HCT116 (cell line): ENCODE measurements around the gene VAV1. TPM values are rescaled to one million over a fixed set of nuclear protein-coding genes. Genes with fewer than 3 reads are reported as not detected.

Experiments used
- ATAC-seq: fragments of 200-7000 bp; cut with Tn5 transposase; 2 replicates; pipeline ENCODE4 v1.9.1; 2020; ENCODE audit warnings: mild to moderate bottlenecking, moderate library complexity
- BruUV-seq: library from RNA; stranded (reverse); fragments of 400-500 nt; replicated peaks from 2 replicates; lab custom pipeline; 2021; lab: Mats Ljungman, UMichigan
- CTCF ChIA-PET: fragments of 300-600 bp; sonication (Branson Sonifier 250); formaldehyde crosslinking; loops from one replicate; lab custom pipeline; 2021; ENCODE audit warnings: antibody characterized with exemption; lab: Charles Lee
- POLR2A ChIA-PET: fragments of 300-600, 350-600 bp; sonication (Branson Sonifier 250); formaldehyde crosslinking; loops from one replicate; lab custom pipeline; 2021; ENCODE audit warnings: antibody characterized with exemption; lab: Charles Lee
- RAD21 ChIA-PET, 2 experiments: fragments of 300-600 bp; sonication (Branson Sonifier 250); formaldehyde crosslinking; loops; one replicate each; lab custom pipeline; 2023; ENCODE audit warnings: low total read pairs in 2 of 2; ENCODE audit not compliant: uncharacterized antibody in 2 of 2, unreplicated experiment in 2 of 2, low non-redundant PET in 1 of 2; lab: Charles Lee
- DNase-seq: peaks from one replicate; pipeline ENCODE4 v3.0.0-alpha.2; 2010; ENCODE audit warnings: low read depth, low spot score
- H2AFZ ChIP-seq: fragments of 200-600 bp; shearing (Covaris generic), sonication (generic); 2 replicates; pipeline ENCODE4 v1.6.1; 2017; ENCODE audit warnings: low read depth, mixed run types, mixed read lengths, antibody characterized with exemption, low read length; ENCODE audit not compliant: poor library complexity, severe bottlenecking
- H3K27ac ChIP-seq: 2 replicates; pipeline ENCODE4 v1.5.1; 2012; ENCODE audit warnings: low read depth, low read length
- H3K27me3 ChIP-seq: fragments of 200-600 bp; sonication (generic); 2 replicates; pipeline ENCODE4 v1.6.1; 2016; ENCODE audit warnings: mixed run types, low read length, mixed read lengths; ENCODE audit not compliant: insufficient read depth
- H3K36me3 ChIP-seq, 2 experiments: fragments of 200-500 bp in 1 of 2; fragments of 200-600 bp in 1 of 2; sonication (Bioruptor generic) in 1 of 2; sonication (generic) in 1 of 2; 2 replicates each; pipeline versions ENCODE4 v1.5.1 to v1.6.1; 2014 to 2016; ENCODE audit warnings: low read length in 2 of 2, inconsistent platforms in 1 of 2, mixed read lengths in 1 of 2, mixed run types in 1 of 2; ENCODE audit not compliant: insufficient read depth in 2 of 2, control insufficient read depth in 1 of 2
- H3K4me1 ChIP-seq, 2 experiments: fragments of 200-600 bp in 1 of 2; sonication (generic) in 1 of 2; 2 replicates each; pipeline versions ENCODE4 v1.5.1 to v1.6.1; 2012 to 2017; ENCODE audit warnings: low read length in 2 of 2, inconsistent platforms in 1 of 2, mild to moderate bottlenecking in 1 of 2, mixed read lengths in 1 of 2, mixed run types in 1 of 2, moderate library complexity in 1 of 2; ENCODE audit not compliant: insufficient read depth in 2 of 2, control insufficient read depth in 1 of 2
- H3K4me2 ChIP-seq: fragments of 200-600 bp; sonication (generic); 2 replicates; pipeline ENCODE4 v1.6.1; 2017; ENCODE audit warnings: mixed run types, low read length, mixed read lengths
- H3K4me3 ChIP-seq, 2 experiments: fragments of 200-600 bp in 1 of 2; sonication (generic) in 1 of 2; replicated peaks in 1 of 2; 2 replicates each; pipeline ENCODE4 v1.5.1; 2011 to 2016; ENCODE audit warnings: low read length in 2 of 2, control low read depth in 1 of 2, low read depth in 1 of 2, mild to moderate bottlenecking in 1 of 2, mixed read lengths in 1 of 2, mixed run types in 1 of 2
- H3K79me2 ChIP-seq: fragments of 200-600 bp; sonication (generic); 2 replicates; pipeline ENCODE4 v1.6.1; 2017; ENCODE audit warnings: mild to moderate bottlenecking, mixed run types, low read length, moderate library complexity, mixed read lengths; ENCODE audit not compliant: insufficient read depth
- H3K9ac ChIP-seq: fragments of 200-600 bp; sonication (generic); 2 replicates; pipeline ENCODE4 v1.6.1; 2016; ENCODE audit warnings: low read length, mixed read lengths
- H3K9me2 ChIP-seq: fragments of 200-600 bp; sonication (generic), shearing (Covaris generic); 2 replicates; pipeline ENCODE4 v1.6.1; 2017; ENCODE audit warnings: mixed run types, mild to moderate bottlenecking, moderate library complexity; ENCODE audit not compliant: insufficient read depth
- H3K9me3 ChIP-seq, 2 experiments: fragments of 200-500 bp in 1 of 2; fragments of 200-600 bp in 1 of 2; sonication (Bioruptor generic) in 1 of 2; sonication (generic) in 1 of 2; 2 replicates each; pipeline ENCODE4 v1.6.1; 2014 to 2017; ENCODE audit warnings: low read length in 2 of 2, mixed read lengths in 2 of 2, inconsistent platforms in 1 of 2, low read depth in 1 of 2, mild to moderate bottlenecking in 1 of 2, mixed run types in 1 of 2, moderate library complexity in 1 of 2; ENCODE audit not compliant: control insufficient read depth in 1 of 2, insufficient read depth in 1 of 2
- H4K20me1 ChIP-seq: fragments of 200-600 bp; sonication (generic), shearing (Covaris generic); 2 replicates; pipeline ENCODE4 v1.6.1; 2017; ENCODE audit warnings: mixed run types, mild to moderate bottlenecking, moderate library complexity; ENCODE audit not compliant: insufficient read depth
- ATF3 ChIP-seq: IDR thresholded peaks from 2 replicates; pipeline ENCODE4 v1.6.1; 2012
- CBX3 ChIP-seq: IDR thresholded peaks from 2 replicates; pipeline ENCODE4 v1.6.1; 2012; ENCODE audit warnings: low read depth
- CEBPB ChIP-seq: IDR thresholded peaks from 2 replicates; pipeline ENCODE4 v1.6.1; 2012; ENCODE audit warnings: low read depth
- EGR1 ChIP-seq: IDR thresholded peaks from 2 replicates; pipeline ENCODE4 v1.6.1; 2012; ENCODE audit warnings: low read depth
- ELF1 ChIP-seq: IDR thresholded peaks from 2 replicates; pipeline ENCODE4 v1.6.1; 2012; ENCODE audit warnings: low read depth, borderline replicate concordance
- EZH2 ChIP-seq: fragments of 200-600 bp; sonication (generic); IDR thresholded peaks from 2 replicates; pipeline ENCODE4 v1.6.1; 2017; ENCODE audit warnings: antibody characterized with exemption, mixed run types
- EZH2phosphoT487 ChIP-seq: fragments of 200-600 bp; IDR thresholded peaks from 2 replicates; pipeline ENCODE4 v1.6.1; 2018; ENCODE audit warnings: antibody characterized with exemption, borderline replicate concordance
- FOSL1 ChIP-seq: IDR thresholded peaks from 2 replicates; pipeline ENCODE4 v1.6.1; 2012; ENCODE audit warnings: low read depth
- JUND ChIP-seq: IDR thresholded peaks from 2 replicates; pipeline ENCODE4 v1.6.1; 2012
- MAX ChIP-seq: IDR thresholded peaks from 2 replicates; pipeline ENCODE4 v1.6.1; 2012
- POLR2A ChIP-seq: IDR thresholded peaks from 2 replicates; pipeline ENCODE4 v1.7.0; 2011; ENCODE audit warnings: borderline replicate concordance; ENCODE audit not compliant: insufficient read depth, insufficient read length; ENCODE audit errors: extremely low read depth
- POLR2AphosphoS5 ChIP-seq: IDR thresholded peaks from 2 replicates; pipeline ENCODE4 v1.6.1; 2011; ENCODE audit warnings: mild to moderate bottlenecking, low read depth, low read length, moderate library complexity
- RAD21 ChIP-seq: IDR thresholded peaks from 2 replicates; pipeline ENCODE4 v1.6.1; 2012; ENCODE audit warnings: low read depth, mild to moderate bottlenecking
- SP1 ChIP-seq: IDR thresholded peaks from 2 replicates; pipeline ENCODE4 v1.6.1; 2012; ENCODE audit warnings: low read depth
- TCF7L2 ChIP-seq: IDR thresholded peaks from 2 replicates; pipeline ENCODE4 v1.7.0; 2011; ENCODE audit warnings: borderline replicate concordance, inconsistent platforms; ENCODE audit not compliant: insufficient read depth, insufficient read length; ENCODE audit errors: extremely low read depth
- YY1 ChIP-seq: IDR thresholded peaks from 2 replicates; pipeline ENCODE4 v1.6.1; 2011; ENCODE audit warnings: low read length, low read depth, moderate library complexity, mild to moderate bottlenecking; ENCODE audit not compliant: insufficient replicate concordance; ENCODE audit errors: extremely low read depth
- intact Hi-C: fragments of 100-400 bp; cut with micrococcal nuclease; formaldehyde crosslinking; loops from 2 replicates; pipeline ENCODE4 v1.10.0; 2022
- total RNA-seq: library from RNA; stranded (reverse); gene quantifications from one replicate; pipeline ENCODE4 v1.2.1, GENCODE V29; 2021; ENCODE audit not compliant: unreplicated experiment

The VAV1 gene
- total RNA-seq, 1 experiment from 2014 or later: 20.6 TPM

GRCh38 chr19:6811378-6811777, 38.9 kb downstream of the VAV1 start:
- ChIA-PET RAD21 (no interaction called here), POLR2A (no interaction called here), CTCF (interaction anchor here (1.1 kb wide), 1 partner anchor 153 kb away, joined by 3 read pairs; no protein-coding TSS in a partner anchor)
- TF ChIP-seq EGR1: no peak
- TF ChIP-seq ATF3: no peak
- no peak for TF ChIP-seq ELF1
- no peak for TF ChIP-seq POLR2A
- no peak for TF ChIP-seq MAX
- Histone ChIP-seq H4K20me1 (no peaks in the 10 kb centered on the region), H3K27ac (no peak overlapping the region), H2AFZ (peak overlapping the region; percentile 81), H3K4me2 (no peak overlapping the region), H3K36me3 (no peaks in the 10 kb centered on the region), H3K9me3 (peaks cover 0 to 3% of the 10 kb centered on the region in 2 experiments; a peak in 1 of 4 replicates), H3K79me2 (no peaks in the 10 kb centered on the region), H3K9me2 (no peaks in the 10 kb centered on the region), H3K4me1 (peaks cover 5 to 9% of the 10 kb centered on the region in 2 experiments; a peak in 3 of 4 replicates), H3K27me3 (no peaks in the 10 kb centered on the region), H3K4me3 (no peak overlapping the region), H3K9ac (no peak overlapping the region)
- BruUV-seq: no TSS peak
- DNase-seq (no peak), ATAC-seq (no peak)
- intact Hi-C loops: no loop called here

GRCh38 chr19:6811906-6812305, 39.4 kb downstream of the VAV1 start:
- Histone ChIP-seq H2AFZ (peak overlapping the region; percentile 81), H3K4me3 (no peak overlapping the region), H4K20me1 (no peaks in the 10 kb centered on the region), H3K27ac (no peak overlapping the region; the same call in 1 of the 2 replicates), H3K27me3 (no peaks in the 10 kb centered on the region), H3K79me2 (no peaks in the 10 kb centered on the region), H3K9ac (no peak overlapping the region), H3K9me2 (no peaks in the 10 kb centered on the region), H3K9me3 (peaks cover 0 to 3% of the 10 kb centered on the region in 2 experiments; a peak in 1 of 4 replicates), H3K4me2 (peak overlapping the region; percentile 45), H3K4me1 (peaks cover 0 to 9% of the 10 kb centered on the region in 2 experiments; a peak in 3 of 4 replicates), H3K36me3 (no peaks in the 10 kb centered on the region)
- TF ChIP-seq JUND: no peak
- no peak for TF ChIP-seq EZH2
- TF ChIP-seq EZH2phosphoT487: no peak
- peak; percentile 40; the same call in 1 of the 2 replicates for TF ChIP-seq MAX
- no peak for TF ChIP-seq TCF7L2
- TF ChIP-seq RAD21: no peak
- no peak for TF ChIP-seq POLR2AphosphoS5
- TF ChIP-seq YY1: peak; percentile 97
- TF ChIP-seq ATF3: no peak
- no peak for TF ChIP-seq FOSL1
- no peak for TF ChIP-seq CEBPB
- TF ChIP-seq CBX3: peak; percentile 59; the same call in 1 of the 2 replicates
- TF ChIP-seq SP1: peak; percentile 92
- POLR2A ChIA-PET: interaction anchor here (0.8 kb wide), 1 partner anchor 16 kb away, joined by 5 read pairs; no protein-coding TSS in a partner anchor
- no TSS peak for BruUV-seq
- CTCF ChIA-PET: interaction anchor here (1.1 kb wide), 1 partner anchor 152 kb away, joined by 3 read pairs; no protein-coding TSS in a partner anchor
- RAD21 ChIA-PET: no interaction called here
- intact Hi-C loops: no loop called here
- ATAC-seq (peak; percentile 99), DNase-seq (peak; percentile 79)
